NCI-H128 (cell line): Measurements from ENCODE around the gene RPL29.

Source experiments
- DNase-seq: peaks from one replicate; lab custom pipeline; 2025; ENCODE audit not compliant: unreplicated experiment; lab: John Stamatoyannopoulos, UW

RPL29 gene

DNA sequence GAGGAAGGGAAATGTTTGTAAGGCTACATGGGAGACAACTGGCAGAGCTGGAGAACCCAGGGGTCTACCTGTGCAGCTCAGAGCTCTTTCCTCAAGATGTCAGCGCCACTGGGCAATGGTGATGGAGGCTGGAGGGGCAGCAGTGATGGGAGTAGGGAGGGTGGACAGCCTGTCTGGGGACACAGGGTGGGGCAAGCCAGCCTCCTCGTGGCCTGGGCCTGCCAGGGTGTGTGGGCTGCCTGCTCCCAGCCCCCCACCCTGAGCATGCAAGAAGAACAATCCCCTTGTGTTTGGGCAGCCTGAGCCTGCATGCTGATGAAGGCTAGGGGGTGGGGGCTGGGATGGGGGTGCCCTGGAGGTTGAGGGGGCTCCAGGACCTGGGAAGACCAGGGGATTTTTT is 29.7 kb downstream of the RPL29 start:
- no peak for DNase-seq

DNA sequence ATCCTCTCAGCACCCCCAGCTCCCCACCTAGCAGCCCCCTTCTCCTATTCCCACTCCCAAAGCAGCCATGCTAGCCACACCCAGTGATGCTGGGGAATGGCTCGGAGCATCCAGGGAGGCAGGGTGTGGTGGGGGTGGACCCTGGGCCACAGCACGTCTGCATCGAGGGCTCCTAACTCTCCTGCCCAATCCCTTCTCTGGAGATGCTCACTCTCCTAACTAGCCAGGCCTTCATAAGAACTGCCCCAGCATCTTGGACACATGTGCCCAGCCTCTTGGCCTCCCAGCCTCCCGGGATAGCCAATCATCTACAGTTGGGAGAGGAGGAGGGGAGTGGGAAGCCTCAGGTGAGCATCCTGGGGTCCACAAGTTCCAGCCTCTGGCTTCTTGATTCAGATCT is 31.2 kb downstream of the RPL29 start:
- no peak for DNase-seq

DNA sequence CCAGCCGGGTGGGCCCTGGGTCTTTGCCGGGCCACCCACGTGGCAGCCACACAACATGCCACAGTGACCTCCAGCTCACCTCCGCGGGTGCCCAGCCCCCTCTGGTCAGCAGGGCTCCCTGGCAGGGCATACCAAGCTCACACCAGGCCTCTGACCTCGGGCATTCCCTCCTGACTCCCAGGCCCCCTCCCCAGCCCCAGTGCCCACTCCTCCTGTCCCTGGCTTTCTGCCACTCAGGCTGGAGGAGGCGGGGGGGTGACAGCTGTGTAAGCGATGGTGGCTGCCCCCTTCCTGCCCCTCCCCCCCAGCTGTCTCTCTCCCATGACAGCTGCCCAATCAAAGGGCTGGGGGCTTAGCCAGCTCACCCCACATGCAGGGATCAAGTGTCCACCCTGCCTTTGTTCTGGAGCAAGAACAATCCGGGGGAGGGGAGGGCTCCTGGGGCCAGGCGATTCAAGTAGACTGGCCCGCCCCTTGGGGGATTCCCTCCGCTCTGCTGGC is 31.7 kb downstream of the RPL29 start:
- no peak for DNase-seq

GRCh38 chr3:51962854-51963530 is 32.7 kb downstream of the RPL29 start:
- DNase-seq = no peak

GRCh38 chr3:51961602-51962569 is 33.8 kb downstream of the RPL29 start:
- no peak for DNase-seq

DNA sequence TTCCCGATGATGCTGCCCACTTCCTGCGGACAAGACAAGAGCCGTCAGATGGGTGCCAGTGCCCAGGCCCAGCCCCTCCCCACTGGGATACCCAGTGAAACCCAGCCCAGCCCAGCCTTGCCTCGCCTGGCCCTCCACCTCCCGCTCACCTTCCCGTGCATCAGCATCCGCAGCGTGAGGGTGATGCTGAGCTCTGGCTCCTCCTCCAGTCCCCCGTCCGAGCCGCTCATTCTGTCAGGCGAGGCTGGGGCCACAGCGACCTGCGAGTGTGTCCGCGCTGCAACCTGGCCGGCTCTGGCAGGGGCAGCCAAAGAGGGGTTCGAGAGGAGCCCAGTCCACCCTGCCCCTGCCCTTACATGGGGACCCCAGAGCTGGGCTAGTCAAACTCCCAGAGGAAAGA is 34.7 kb downstream of the RPL29 start:
- DNase-seq = no peak

DNA sequence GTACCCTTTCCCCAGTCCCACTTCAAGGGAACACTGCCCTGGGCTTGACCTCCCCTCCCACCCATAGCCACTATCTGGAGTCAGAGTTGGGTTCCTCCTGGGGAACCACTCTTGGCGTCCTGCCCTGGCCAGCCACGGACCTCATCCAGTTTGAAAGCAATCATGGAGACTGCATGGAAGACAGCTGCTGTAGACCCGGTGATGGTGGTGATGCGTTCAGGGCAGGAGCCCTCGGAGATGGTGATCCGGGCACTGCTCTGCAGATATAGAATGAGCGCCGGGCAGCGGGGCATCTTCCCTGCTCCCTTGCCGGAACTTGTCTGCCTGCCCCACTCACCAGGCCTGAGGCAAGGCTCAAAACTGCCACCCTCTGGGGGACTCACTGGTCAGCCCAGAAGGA is 35.3 kb downstream of the RPL29 start:
- DNase-seq = no peak

- no peak for DNase-seq
Measured at GRCh38 chr3:51959651-51960050, 36.0 kb downstream of the RPL29 start.

GRCh38 chr3:51958603-51959521 is 36.8 kb downstream of the RPL29 start:
- no peak for DNase-seq

GRCh38 chr3:51957520-51958205 is 38.0 kb downstream of the RPL29 start:
- no peak for DNase-seq

DNA sequence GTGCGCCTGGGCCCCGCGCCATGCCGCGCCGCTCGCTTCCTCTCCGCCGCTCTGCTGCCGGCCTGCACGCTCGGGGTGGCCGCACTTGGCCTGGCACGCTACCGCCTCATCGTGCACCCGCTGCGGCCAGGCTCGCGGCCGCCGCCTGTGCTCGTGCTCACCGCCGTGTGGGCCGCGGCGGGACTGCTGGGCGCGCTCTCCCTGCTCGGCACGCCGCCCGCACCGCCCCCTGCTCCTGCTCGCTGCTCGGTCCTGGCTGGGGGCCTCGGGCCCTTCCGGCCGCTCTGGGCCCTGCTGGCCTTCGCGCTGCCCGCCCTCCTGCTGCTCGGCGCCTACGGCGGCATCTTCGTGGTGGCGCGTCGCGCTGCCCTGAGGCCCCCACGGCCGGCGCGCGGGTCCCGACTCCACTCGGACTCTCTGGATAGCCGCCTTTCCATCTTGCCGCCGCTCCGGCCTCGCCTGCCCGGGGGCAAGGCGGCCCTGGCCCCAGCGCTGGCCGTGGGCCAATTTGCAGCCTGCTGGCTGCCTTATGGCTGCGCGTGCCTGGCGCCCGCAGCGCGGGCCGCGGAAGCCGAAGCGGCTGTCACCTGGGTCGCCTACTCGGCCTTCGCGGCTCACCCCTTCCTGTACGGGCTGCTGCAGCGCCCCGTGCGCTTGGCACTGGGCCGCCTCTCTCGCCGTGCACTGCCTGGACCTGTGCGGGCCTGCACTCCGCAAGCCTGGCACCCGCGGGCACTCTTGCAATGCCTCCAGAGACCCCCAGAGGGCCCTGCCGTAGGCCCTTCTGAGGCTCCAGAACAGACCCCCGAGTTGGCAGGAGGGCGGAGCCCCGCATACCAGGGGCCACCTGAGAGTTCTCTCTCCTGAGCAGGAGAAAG is 39.6 kb downstream of the RPL29 start:
- no peak for DNase-seq

DNA sequence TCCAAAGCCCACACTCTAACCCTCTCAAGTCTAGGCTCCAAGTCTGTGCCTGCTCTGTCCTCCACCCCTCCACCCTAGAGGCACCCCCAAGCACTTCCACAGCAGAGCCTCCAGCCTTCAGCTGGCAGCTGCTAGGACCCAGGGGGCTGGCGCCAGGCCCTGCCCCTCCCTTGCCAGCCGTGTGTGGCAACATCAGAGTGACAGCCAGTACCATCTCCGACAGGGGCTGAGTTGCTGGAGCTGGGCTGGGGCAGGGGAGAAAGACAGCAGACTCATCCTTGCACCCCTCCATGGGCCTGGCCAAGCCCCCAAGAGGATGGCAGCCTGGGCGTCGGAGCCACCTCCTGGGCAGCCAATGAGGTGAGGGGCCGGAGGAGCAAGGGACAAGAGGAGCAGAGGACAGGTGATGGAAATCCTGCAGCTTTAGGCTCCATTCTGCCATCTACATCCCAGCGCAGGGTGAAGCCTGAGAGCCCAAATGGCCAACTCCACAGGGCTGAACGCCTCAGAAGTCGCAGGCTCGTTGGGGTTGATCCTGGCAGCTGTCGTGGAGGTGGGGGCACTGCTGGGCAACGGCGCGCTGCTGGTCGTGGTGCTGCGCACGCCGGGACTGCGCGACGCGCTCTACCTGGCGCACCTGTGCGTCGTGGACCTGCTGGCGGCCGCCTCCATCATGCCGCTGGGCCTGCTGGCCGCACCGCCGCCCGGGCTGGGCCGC is 40.4 kb downstream of the RPL29 start, which contains the start of gene GPR62:
TSS of gene GPR62 (plus strand) at position 207 of the 718 bp plus-strand sequence. CDS start at position 479, 272 bp downstream.
- no peak for DNase-seq

DNA sequence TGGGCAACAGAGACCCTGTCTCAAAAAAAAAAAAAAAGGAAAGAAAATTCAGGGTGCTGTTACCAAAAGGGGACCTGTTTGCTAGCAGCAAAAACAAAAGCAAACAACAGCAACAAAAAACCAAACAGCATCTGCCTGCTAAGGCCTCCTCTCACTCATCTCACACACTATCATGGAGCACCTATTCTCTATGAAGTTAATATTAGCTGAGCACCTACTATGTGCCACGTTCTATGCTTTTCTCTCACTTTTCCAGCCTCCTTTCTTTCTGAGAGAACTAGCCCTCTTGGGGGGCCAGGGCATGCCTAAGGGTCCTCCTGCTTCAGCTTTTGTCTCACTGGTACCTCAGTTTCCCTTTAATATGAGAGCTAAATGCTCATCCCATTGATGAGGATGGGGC is 41.0 kb downstream of the RPL29 start:
- no peak for DNase-seq

DNA sequence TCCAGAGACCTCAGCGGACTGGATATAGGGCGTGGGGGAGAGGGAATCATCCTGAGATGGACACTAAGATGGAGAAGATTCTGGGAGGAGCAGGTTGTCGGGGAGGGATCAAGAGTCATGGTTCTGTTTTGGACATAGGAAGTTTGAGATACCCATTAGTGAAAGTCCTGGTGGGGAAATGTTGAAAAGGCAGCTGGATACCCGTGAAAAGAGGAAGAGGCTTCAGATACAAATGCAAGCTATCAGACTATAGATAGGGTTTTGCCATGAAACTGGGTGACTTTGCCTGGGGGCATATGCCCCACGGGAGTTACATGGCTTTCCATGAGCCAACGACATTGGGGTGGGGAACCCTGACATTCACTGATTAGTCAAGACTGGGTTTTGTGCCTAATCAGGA is 41.6 kb downstream of the RPL29 start:
- no peak for DNase-seq

GRCh38 chr3:51953445-51953844 is 42.2 kb downstream of the RPL29 start:
- DNase-seq = no peak

DNA sequence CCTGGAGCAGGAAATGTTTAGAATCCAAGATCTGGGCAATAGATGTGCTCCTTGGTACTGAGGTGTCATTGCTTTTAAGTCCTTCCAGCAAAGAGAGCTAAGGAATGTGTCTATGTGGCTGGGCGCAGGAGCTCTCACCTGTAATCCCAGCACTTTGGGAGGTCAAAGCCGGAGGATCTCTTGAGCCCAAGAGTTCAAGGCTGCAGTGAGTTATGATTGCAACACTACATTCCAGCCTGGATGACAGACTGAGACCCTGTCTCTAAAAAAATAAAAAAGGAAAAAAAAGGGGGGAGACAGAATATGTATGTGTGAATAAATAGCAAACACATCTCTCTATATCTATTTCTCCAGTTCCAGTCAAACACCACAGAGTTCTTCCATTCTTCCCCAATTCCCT is 44.8 kb downstream of the RPL29 start:
- DNase-seq = no peak

DNA sequence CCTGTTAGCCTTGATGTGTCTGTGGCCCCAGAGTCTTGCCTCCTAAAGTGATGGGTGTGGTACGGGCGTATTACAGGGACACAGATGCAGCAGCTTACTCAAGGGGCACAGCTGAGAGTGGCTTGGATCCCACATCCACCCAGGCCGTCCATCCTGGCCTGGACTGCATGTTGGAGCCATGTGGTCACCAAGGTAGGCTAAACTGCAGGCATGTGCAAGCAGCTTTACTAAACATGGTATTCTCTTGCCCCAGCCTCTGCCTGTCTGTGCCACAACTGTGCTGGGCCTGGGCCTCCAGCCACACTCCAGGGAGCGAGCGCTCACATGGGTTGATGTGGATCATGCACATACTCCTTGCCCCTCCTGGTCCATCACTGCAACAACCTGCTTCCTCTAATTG is 46.6 kb downstream of the RPL29 start:
- DNase-seq = no peak

GRCh38 chr3:51948016-51948580 is 47.6 kb downstream of the RPL29 start:
- DNase-seq = no peak
